GM12891 (cell line): ENCODE results near the gene C1orf159.

Source experiments
- POLR2A ChIP-seq: IDR thresholded peaks from 2 replicates; pipeline ENCODE4 v1.6.1; 2011; ENCODE audit warnings: low read depth, low read length, control low read depth
- POLR2AphosphoS5 ChIP-seq: IDR thresholded peaks from 2 replicates; pipeline ENCODE4 v1.6.1; 2011; ENCODE audit warnings: low read depth, low read length, control low read depth
- TAF1 ChIP-seq: IDR thresholded peaks from 2 replicates; pipeline ENCODE4 v1.6.1; 2011; ENCODE audit warnings: low read depth, low read length, control low read depth

DNA sequence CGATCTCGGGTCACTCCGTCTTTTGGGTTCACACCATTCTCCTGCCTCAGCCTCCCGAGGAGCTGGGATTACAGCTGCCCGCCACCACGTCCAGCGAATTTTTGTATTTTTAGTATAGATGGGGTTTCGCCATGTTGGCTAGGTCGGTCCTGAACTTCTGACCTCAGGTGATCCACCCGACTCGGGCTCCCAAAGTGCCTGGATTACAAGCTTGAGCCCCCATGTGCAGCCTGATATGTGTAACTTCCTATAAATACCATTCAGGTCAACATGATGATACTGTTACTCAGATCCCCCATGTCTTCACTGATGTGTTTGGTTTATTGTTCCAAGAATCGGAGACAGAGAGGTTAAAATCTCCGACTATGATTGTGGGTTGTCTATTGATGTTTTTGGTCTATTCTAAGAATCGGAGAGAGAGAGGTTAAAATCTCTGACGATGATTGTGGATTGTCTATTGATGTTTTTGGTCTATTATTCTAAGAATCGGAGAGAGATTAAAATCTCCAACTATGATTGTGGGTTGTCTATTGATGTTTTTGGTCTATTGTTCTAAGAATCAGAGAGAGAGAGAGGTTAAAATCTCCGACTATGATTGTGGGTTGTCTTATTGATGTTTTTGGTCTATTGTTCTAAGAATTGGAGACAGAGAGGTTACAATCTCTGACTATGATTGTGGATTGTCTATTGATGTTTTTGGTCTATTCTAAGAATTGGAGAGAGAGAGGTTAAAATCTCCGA, 17.0 kb downstream of the C1orf159 start:
- no peak for TF ChIP-seq POLR2A
- TF ChIP-seq TAF1: no peak
- TF ChIP-seq POLR2AphosphoS5: no peak
